ENCODE data around the gene DCDC2.

- TF ChIP-seq POLR2A (IDR thresholded peaks at IDR 0.05; ENCODE audit: low read length), result no peak
- no peak for TF ChIP-seq GATA1 (IDR thresholded peaks at IDR 0.05; ENCODE audit: low read depth, low read length)
These were observed 37.0 kb upstream of the DCDC2 start for GRCh38 chr6:24394780-24395437.
